GM19240 (cell line): ENCODE measurements around the gene CGB5.

Source experiments
- DNase-seq: peaks from one replicate; pipeline ENCODE4 v3.0.0; 2011; ENCODE audit warnings: low spot score; ENCODE audit not compliant: insufficient read length

The CGB5 gene

DNA sequence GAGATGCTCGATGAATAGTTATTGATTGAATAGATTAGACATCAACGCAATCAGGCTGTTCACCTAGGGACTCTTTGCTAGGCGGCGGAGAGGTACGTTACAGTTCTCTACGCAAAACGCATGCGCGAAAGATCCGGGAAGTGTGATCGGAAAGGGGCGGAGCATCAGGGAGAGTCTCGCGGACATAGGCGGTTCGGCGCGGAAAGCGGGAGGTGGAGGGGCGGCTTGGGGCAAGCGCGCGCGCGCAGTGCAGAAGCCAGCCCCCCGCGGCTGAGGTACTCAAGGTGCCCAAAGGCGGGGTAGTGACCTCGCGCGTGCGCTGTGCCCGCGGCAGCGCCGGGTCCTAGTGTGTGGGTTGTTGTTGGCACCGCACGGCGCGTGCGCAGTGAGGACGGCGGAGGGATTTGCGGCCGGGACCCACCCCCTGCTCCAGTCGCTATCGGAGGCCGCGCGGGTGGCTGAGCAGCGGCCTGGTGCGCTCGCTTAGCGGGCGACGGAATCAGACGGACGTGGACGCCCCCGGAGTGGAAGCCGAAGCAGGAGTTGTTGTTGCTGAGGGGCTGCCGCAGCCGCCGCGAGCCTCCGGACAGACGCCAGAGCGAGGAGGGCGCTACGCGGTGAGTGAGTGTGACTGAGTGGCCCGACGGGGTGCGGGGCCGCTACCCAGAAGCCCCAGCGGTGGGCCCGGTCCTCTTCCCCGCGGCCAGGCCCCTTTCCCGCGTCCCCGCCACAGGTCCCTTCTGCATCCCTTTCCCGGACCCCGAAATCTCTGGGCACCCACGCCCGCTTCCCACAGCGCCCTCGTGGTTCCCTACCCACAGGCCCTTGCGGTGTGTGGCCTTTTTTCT, 41.6 kb downstream of the CGB5 start, which contains the start of gene SNRNP70:
Gene SNRNP70 (plus strand): TSS at position 432 of the 848 bp plus-strand sequence. CDS start 964 bp downstream, outside the sequence.
- peak; percentile 96 for DNase-seq

- DNase-seq, result no peak
Measured at GRCh38 chr19:49085868-49086232, 42.2 kb downstream of the CGB5 start.

- no peak for DNase-seq
Measured at GRCh38 chr19:49086296-49086695, 42.6 kb downstream of the CGB5 start.

GRCh38 chr19:49091391-49092038, 47.9 kb downstream of the CGB5 start:
- no peak for DNase-seq

GRCh38 chr19:49092686-49093085, 49.0 kb downstream of the CGB5 start:
- DNase-seq, result no peak
